DMS 273 (cell line): ENCODE results near the gene SLC6A12.

Experiments used
- DNase-seq: peaks from one replicate; lab custom pipeline; 2025; ENCODE audit not compliant: unreplicated experiment; lab: John Stamatoyannopoulos, UW

SLC6A12 gene

DNA sequence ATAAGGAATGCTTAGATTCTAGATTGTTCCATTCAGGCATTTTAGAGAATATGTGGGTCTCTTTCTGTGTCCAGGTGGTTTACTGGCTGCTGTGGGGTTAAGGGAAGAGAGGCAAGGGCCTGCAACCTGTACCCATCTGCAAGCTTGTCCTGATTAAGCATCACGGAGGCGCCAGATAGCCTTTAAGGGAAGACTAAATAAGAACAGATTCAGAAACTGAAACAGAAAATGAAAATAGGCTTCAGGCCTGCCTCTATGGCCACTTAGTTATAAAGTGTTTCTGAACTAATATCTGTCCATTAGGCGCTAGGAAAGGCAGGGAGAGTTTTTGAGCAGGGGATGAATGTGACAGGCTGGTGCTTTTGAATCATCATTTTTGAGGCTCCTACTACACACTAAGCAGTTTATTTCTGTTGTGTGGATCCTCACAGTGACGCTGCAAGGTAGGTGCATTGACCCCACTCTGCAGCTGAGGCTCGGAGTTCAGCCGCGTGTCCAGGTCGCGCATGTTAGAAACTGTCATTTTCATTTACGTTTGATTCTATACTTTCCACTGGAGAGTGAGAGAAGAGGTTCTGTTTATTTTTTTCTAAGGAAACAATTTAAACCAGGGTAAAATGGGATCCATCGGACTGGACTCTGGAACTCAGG lies 47.4 kb downstream of the SLC6A12 start:
- DNase-seq, result no peak

DNA sequence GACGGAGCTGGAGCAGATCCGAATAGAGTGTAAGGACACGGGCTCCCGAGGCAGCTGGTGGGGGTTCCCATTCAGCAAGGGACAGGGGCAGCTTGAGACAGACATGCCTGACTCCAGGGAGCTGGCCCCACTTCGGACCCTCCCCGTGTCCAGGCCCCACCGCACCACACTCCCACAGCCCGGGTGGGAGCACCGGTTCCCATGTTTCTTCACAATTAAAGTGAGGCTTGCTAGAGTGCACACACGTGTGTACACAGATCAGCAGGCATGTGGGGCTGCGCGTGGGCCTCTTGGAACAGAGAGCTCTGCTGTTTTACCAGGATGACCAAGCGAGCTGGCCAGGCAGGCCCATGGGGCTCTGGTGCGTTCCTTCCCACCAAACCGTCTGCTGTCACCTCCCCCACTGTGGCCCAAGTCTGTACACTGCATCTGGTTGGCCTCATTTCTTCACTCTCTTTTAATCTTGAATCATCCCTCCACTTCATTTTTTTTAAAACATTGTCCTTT lies 48.0 kb downstream of the SLC6A12 start:
- DNase-seq, result no peak

DNA sequence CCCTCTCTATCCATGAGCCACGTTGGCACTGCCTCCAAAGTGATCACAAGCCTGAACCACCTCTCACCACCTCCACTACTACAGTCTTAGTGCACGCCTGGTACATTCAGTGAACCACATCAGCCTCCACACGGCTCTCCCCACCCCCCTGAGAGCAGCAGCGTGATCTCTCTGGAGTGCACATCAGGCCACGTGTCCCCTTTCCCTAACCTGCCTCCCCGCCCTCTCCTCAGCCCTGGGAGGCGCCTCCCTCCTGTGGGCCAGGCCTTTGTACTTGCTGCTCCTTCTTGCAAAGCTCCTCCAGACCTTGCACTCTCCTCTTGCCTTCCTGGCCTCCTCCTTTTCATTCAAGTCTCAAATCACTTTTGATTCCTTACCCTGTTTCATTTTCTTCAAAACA lies 49.8 kb downstream of the SLC6A12 start:
- DNase-seq, result no peak

DNA sequence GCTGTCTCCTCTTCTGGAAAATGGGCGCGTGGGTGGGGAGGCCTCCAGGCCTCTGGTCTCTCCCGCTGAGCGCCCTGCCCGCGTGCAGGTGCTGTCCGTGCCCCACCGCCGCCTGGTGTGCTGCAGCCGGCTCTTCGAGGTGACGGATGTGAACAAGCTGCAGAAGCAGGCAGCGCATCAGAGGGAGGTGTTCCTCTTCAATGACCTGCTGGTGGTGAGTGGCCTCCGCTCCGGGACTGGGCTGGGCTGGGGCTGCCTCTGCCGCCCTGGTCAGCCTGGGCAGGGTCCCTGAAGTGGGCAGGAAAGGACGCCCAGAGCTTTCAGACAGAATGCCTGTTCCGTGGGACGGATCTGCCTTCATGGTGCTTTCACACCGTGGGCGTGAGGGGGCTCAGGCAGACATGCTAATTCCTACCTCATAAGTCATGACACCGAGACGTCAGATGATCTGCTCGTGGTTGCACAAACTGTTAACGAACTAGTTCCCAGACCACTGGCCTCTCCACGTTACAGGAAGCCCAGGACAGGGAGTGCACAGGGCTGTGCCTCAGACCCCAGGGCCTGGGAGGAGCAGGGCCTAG lies 50.5 kb downstream of the SLC6A12 start:
- no peak for DNase-seq

DNA sequence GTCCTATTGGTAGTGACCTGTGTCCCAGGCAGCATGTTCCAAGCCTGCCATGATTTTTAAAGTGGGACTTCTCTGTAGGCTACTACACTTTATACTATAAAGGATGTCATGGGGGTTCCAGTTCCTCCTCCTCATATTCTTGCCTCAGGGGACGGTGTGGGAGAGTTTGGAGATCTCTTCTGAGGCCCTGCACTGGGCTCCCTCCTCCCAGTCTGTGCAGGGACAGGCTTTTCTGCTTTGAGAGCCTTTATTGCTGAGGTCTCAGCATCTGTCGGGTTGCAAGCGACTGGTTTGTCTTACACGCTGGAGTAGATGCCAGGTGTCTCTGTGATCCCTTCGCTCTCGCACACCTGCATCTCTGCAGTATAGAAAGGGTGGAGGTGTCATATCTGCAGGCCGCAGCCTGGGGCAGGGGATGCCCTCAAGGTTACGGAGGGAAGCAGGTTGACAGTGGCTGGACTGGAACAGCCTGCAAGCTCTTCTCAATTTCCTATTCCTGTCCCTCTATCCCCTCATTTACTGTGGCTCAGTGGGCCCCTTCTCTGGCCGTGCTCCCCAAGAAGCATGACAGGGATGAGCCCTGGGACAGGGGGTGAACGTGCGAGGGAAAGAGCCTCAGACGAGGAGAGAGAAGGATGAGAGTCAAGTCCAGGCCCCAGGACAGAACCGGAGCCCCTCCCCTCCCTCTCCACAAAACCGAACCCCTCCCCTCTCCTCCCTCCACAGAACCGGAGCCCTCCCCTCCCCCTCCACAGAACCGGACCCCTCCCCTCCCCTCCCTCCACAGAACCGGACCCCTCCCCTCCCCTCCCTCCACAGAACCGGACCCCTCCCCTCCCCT lies 51.3 kb downstream of the SLC6A12 start:
- DNase-seq, result peak; percentile 11

DNA sequence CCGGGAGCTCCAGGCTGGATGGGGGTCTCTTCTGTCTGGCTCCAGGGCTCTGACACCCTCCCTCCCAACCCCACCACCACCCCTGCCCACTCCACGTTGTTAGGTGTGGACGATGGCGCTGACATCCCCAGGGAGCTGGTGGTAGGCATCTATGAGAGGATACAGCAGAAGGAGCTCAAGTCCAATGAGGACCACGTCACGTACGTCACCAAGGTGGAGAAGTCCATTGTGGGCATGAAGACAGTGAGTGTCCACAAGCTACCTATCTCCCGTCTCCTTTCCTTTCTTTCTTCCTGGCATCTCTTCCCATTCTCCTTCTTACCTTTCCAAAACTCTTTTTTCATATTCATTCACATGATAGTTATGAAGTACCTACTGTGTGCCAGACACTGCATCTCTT lies 52.1 kb downstream of the SLC6A12 start:
- no peak for DNase-seq

DNA sequence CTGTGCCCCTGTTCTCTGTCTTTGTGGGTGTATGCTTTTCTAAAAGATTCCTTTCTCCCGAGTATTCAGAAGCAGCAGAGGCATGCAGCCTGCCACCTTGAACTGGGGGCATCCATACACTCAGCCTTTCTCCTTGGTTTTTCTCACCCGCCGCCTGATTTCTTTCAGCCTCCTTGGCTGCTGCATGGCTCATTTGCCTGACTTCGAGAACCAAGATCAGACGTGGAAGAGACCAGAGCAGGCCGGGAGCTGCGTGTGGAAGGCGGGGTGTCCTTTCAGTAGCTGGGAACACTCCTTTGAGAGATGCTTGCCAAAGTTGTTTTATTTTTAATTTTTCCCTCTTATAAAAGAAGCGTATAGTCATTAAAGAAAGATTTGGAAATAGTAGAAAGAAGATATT lies 53.1 kb downstream of the SLC6A12 start:
- DNase-seq, result no peak

DNA sequence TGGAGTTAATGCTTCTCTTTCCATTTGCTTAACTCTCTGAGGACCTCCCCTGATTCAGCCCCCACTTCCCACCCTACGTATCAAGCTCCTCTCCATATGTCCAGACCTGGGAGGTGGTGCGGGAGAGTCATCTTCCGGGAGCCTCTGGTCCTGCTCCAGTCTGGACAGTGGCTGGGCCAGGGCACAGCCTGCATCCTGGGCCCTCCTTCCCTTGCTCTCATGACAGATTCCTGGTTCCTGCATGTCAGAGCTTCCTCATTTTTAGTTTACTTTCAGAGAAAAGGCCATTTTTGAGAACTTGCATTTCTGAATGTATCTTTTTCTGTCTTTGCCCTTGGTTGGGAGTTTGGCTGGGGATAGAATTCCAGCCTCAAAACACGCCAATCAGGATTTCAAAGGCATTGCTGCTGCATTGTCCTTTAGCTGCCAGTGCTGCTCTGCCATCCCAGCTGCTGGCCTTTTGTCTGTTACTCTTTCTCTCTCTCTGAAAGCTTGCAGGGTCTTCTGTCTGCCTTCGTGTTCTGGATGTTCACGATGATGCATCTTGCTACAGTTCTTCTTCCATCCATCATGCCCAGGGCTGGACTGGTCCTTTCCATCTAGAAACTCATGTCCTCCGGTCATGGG lies 54.7 kb downstream of the SLC6A12 start:
- no peak for DNase-seq

DNA sequence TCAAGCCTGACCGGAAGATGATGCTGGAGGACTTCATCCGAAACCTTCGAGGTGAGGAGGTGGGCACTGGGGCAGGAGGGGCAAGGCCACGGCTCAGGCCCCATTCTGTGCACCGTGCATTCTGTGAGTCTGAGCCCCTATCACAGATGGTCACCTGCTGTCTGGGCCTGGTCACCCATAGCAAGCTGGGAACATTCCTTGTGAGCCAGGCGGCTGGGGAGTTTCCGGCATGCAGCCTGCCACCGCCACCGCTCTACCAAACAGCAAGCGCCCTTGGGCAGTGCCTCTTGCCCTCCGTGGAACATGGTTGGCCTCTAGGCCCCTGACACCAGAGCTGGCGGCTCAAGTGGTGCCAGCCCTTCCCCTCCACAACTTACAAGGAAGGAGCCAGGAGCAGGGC lies 56.3 kb downstream of the SLC6A12 start:
- no peak for DNase-seq

DNA sequence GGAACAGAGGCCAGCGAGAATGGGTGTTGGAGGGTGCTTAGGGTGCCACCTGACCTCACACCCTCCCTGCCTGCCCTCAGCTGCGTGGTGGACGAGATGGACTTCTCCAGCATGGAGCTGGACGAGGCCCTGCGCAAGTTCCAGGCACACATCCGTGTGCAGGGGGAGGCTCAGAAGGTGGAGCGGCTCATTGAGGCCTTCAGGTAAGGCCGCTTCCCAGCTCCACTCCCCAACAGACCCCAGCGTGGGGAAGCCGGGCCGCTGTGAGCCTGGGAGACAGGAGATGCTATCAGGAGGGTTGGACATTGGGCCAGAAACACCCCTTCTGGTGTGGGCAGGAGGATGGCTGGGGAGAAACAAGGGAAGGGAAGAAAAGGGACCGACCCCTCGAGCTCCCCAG lies 57.0 kb downstream of the SLC6A12 start:
- DNase-seq, result no peak

DNA sequence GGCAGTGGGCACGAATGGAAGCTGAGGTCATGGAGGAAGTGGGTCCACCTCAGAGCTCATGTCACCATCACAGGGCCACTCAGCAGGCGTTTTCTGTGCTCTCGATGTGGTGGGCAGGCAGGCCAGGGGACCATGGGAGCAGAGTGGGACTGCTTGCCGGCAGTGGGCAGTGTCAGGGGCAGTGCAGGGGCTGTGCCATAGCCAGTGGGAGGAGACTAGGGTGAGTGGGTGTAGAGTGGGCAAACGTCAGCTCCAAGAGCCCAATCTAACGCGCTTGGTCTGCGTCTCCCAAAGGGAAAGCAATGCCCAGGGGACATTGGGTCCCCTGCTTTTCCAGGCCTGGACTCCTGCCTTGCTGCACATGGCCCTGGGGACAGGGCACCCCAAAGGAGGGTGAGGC lies 58.3 kb downstream of the SLC6A12 start:
- DNase-seq, result no peak

DNA sequence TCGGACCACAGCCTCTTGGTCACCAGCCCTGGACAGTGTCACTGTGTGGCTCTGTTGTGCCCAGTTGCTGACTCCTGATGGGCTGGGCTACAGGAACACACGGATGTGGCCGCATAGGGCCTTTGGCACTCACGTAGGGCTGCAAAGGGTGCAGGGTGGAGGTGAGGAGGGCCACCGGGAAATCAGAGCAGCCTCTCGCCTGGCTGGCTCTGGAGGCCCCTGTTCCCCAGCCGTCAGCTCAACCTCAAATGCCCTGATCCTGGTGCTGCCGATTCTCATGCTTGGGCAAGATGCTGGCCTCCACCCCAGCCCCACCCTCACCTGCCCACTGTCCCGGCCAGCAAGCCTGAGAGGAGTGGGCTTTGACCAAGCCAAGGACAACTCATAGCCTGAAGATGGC lies 59.0 kb downstream of the SLC6A12 start:
- no peak for DNase-seq

DNA sequence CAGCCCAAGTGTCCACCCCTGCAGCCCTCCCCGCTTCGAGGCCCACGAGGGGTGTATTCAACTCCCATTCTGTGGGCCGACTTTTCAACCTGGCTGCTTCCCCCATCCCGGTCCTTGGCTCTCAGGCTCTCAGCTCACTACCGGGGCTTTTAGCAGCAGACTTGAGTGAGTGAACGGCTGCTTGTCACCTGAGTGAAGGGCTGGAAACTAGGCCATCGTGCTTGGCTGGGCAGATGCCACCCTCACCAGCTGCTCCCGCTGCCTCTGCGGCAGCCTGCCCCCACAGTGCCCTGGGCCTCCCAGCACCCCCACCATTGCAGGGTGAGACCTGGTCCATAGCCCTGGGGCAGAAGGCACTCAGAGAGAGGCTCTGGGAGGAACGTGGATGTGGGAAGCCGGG lies 59.9 kb downstream of the SLC6A12 start:
- DNase-seq, result no peak

DNA sequence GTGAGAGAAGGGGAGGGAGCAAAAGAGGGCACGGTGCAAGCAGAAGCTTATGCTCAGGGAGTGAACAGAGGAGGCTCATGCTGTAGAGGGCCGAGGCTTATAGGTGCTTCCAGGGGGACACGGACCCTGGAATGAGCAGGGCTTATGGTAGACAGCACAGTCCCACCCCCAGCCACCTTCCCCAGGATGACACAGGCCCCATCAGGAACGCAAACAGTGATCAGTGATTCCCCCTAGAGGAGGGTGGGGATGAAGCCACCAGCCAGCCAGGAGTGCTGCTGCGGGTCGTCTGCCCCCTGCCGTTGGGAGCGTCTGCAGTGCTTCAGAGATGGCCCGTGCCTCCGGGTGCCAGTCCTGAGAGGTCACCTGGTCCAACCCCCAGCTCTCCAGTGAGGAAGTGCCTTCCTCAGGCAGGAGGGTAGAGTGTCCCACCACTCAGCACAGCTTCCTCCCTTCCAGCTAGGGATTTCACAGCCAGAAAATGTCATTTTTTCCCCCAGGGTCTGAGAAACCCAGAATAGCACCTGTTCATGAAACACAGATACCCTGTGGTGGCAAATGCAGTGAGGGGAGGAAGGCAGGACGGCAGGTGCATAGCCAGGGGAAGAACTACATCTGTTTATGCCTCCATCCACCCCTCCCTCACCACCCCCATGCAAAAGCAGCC lies 60.7 kb downstream of the SLC6A12 start:
- peak; percentile 82 for DNase-seq

DNA sequence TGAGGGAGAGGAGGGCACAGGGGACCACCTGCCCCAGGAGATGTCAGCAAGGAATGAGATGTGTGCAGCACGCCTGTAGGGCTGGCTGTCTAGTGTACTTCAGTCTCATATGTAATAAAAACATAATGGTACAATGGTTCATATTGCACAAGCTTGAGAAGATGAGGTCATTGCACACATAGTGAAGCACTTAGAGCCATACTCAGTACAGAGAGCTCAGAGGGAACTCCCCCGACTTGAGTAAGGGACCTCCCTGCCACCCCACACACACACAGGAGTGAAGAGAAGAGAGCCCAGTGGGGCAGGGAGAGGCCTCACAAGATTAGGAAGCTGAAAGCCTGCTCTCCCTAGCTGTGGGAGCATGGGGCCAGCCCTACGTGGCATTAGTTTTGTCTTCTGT lies 61.5 kb downstream of the SLC6A12 start:
- no peak for DNase-seq

DNA sequence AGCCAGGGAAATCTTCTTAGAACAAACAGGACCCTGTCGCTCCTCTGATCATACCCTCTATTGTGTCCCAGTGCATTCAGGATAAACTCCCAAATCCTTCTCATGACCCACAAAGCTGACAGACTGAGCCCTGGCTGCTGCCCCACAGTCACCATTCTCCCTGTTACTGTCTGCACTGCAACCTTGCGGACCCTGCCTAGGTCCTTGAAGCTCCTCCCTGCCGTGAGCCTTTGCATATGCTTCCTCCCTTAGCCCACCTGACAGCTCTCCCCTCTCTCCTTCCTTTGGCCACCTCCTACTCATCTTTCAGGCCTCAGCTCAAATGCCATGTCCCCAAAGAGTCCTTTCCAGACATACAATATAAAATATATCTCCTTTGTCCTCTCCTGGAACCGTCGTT lies 62.4 kb downstream of the SLC6A12 start:
- DNase-seq, result no peak

DNA sequence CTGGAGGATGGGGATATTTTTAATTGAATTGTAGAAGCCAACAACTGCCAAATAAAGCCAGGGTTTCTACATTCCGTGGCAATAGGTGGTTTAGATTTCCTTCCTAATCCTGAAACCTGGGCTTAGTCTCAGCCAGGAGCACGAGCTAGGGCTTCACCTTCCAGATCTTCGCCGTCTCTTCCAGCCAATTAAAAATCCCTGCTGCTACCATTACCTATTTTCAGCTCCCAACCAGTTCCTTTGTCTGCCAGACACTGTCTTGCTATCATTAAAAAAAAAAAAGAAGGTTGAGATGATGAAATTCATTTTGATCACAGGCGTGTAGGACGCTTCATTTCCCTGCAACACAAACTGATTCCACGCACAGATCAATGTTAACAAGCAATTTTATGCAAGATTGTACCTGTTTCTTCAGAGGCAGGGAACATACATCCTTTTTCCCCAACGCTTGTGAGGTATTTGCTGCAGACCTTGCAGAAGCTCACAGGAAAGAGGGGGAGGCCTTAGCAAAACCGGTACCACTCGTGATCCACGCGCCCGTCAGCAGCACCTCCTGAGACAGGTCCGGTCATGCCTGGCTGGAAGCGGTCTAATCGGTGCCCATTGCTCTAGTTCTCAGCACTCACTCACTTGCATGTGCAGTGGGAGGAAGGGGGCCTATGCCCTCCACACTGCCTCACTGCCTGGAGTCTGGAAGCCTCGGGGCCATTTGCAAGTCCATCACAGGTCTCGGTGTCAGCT lies 65.1 kb downstream of the SLC6A12 start:
- DNase-seq, result no peak

DNA sequence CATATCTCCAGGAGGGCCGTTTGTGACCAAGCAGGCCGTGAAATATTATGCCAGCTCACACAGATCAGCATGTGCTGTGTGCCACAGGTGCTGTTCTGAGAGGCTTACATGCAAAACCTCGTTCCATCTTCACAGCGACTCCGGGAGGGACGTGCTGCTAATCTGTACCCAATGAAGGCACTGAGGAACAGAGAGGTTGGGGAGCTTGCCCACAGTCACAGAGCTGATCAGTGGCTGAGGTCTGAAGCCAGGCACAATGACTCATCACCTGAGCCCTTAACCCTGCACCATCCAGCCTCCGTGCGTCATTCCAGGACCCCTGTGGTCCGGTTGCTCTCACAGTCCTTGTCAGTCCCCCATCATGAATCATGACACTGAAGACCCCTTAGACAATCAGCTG lies 66.7 kb downstream of the SLC6A12 start:
- DNase-seq, result no peak

DNA sequence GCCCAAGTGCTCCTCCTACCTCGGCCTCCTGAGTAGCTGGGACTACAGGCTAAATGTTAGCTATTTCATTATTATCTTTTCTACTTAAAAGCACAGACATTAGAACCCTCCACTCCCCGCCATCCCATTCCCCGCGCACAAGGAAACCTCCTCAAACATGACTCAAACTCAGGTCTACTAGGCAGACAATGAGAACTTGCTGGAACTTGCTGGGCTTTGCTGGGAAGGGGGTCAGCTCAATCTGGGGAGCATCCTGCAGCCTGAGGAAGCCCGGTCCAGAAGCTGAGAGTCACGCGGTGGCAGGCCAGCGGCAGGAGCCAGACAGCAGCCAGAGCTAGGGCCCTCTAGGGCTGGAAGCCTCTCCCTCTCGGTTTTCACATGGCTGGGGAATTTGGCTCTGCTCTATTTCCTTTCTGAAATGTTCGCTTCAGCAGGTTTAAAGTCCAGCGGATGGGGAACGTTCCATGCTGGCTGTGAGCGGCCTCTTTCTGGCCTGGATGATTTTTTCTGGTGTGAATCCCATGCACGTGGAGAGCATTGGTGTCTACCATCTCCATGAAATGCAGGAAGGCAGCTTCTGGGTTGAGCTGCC lies 68.5 kb downstream of the SLC6A12 start:
- DNase-seq, result no peak

DNA sequence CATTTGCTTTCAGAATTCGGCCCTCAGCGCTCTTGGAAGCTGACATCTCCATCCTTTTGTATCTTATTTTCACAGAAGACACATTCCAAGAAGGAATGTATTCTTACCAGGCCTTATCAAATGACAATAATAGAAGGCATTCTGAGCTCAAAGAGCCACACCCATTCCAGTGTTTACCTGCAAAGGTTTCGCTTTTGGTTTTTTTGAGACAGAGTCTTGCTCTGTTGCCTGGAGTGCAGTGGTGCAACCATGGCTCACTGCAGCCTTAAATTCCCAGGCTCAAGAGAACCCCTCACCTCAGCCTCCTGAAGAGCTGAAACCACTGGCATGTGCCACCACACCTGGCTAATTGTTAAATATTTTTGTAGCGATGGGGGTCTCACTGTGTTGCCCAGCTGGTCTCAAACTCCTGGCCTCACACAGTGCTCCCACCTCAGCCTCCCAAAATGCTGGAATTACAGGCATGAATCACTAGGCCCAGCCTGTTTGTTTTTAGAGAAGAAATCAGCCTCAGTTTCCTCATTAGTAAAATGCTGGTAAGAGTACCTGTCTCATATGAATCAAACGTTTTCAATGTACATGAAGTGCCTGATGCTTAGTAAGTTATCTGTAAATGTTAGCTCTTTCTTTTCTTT lies 69.2 kb downstream of the SLC6A12 start:
- no peak for DNase-seq
